GM21576 (cell line): ENCODE results near the gene WWC2.

Experiments
- ATAC-seq: cut with Tn5 transposase; IDR thresholded peaks from one replicate; pipeline ENCODE4 v1.9.1; 2021; ENCODE audit warnings: mild to moderate bottlenecking, moderate library complexity; ENCODE audit not compliant: unreplicated experiment

Gene WWC2

GRCh38 chr4:183253451-183253850, 154.4 kb downstream of the WWC2 start:
- ATAC-seq: no peak

- no peak for ATAC-seq
Observed at GRCh38 chr4:183254162-183254561, 155.1 kb downstream of the WWC2 start.

GRCh38 chr4:183255487-183255886, 156.4 kb downstream of the WWC2 start:
- no peak for ATAC-seq

- ATAC-seq: no peak
Observed at GRCh38 chr4:183256343-183256742, 157.3 kb downstream of the WWC2 start.

GRCh38 chr4:183256756-183257385, 157.8 kb downstream of the WWC2 start:
- ATAC-seq: peak; percentile 56

GRCh38 chr4:183257808-183258207, 158.8 kb downstream of the WWC2 start:
- ATAC-seq: no peak

GRCh38 chr4:183260491-183261151, 161.6 kb downstream of the WWC2 start:
- no peak for ATAC-seq

- peak; percentile 94 for ATAC-seq
Observed at GRCh38 chr4:183261953-183262775, 163.1 kb downstream of the WWC2 start.

GRCh38 chr4:183262776-183263100, 163.7 kb downstream of the WWC2 start:
- ATAC-seq: no peak

GRCh38 chr4:183263787-183264386, 164.8 kb downstream of the WWC2 start:
- ATAC-seq: no peak

- ATAC-seq: no peak
Observed at GRCh38 chr4:183264614-183265013, 165.6 kb downstream of the WWC2 start.

GRCh38 chr4:183266371-183266770, 167.3 kb downstream of the WWC2 start:
- ATAC-seq: no peak

GRCh38 chr4:183268556-183268955, 169.5 kb downstream of the WWC2 start:
- no peak for ATAC-seq

GRCh38 chr4:183272384-183272783, 173.3 kb downstream of the WWC2 start:
- ATAC-seq: no peak

GRCh38 chr4:183276106-183276505, 177.0 kb downstream of the WWC2 start:
- no peak for ATAC-seq

GRCh38 chr4:183284258-183284785, 185.3 kb downstream of the WWC2 start:
- no peak for ATAC-seq

- no peak for ATAC-seq
Observed at GRCh38 chr4:183284965-183285364, 185.9 kb downstream of the WWC2 start.

GRCh38 chr4:183285886-183286285, 186.8 kb downstream of the WWC2 start:
- ATAC-seq: no peak

GRCh38 chr4:183286590-183287308, 187.7 kb downstream of the WWC2 start:
- ATAC-seq: no peak

- ATAC-seq: peak; percentile 70
Observed at GRCh38 chr4:183287309-183287659, 188.2 kb downstream of the WWC2 start.

GRCh38 chr4:183287677-183288076, 188.6 kb downstream of the WWC2 start:
- ATAC-seq: peak; percentile 61
